ENCODE results near the gene SLC22A23. TPM values are rescaled to one million over a fixed set of nuclear protein-coding genes. Genes with fewer than 3 reads are reported as not detected.

Gene SLC22A23
- total and polyA plus RNA-seq, 12 donors: 2.3 to 18.5 (median 5.3) TPM

GRCh38 chr6:3471711-3472110 lies 14.9 kb upstream of the SLC22A23 start:
- H3K36me3 ChIP-seq (replicated peaks in 1 of 2): no peaks in the 10 kb centered on the region
- peaks cover 0 to 7% of the 10 kb centered on the region in 2 donors for H3K4me1 ChIP-seq (replicated peaks in 1 of 2)
- no peaks in the 10 kb centered on the region for H3K9me3 ChIP-seq (replicated peaks in 1 of 3)
- no peaks in the 10 kb centered on the region for H3K27me3 ChIP-seq
- no peak overlapping the region for H3K27ac ChIP-seq
- TF ChIP-seq POLR2A (IDR thresholded peaks at IDR 0.05): no peak
- no peak for TF ChIP-seq CTCF (IDR thresholded peaks at IDR 0.05)
- no peak overlapping the region for H3K4me3 ChIP-seq
- 88 to 96% (median 91%) methylated on average over 3 of the region's 3 CpGs for WGBS, 4 donors
- DNase-seq: no peak
- intact Hi-C loops (cut with DNase I): no loop called here

GRCh38 chr6:3471286-3471685 lies 14.4 kb upstream of the SLC22A23 start:
- Histone ChIP-seq H3K9me3 (replicated peaks in 1 of 3) (no peaks in the 10 kb centered on the region), H3K4me3 (no peak overlapping the region), H3K4me1 (replicated peaks in 1 of 2) (peaks cover 0 to 7% of the 10 kb centered on the region in 2 donors), H3K36me3 (replicated peaks in 1 of 2) (no peaks in the 10 kb centered on the region), H3K27me3 (no peaks in the 10 kb centered on the region), H3K27ac (no peak overlapping the region)
- no peak for DNase-seq
- intact Hi-C loops (cut with DNase I): no loop called here
- no peak for TF ChIP-seq POLR2A (IDR thresholded peaks at IDR 0.05)
- no peak for TF ChIP-seq CTCF (IDR thresholded peaks at IDR 0.05)
- WGBS, 4 donors: 80 to 92% (median 88%) methylated on average over 5 of the region's 5 CpGs

GRCh38 chr6:3468585-3468984 lies 11.7 kb upstream of the SLC22A23 start:
- no peak overlapping the region for H3K4me3 ChIP-seq
- no peaks in the 10 kb centered on the region for H3K9me3 ChIP-seq (replicated peaks in 1 of 3)
- no peaks in the 10 kb centered on the region for H3K27me3 ChIP-seq
- intact Hi-C loops (cut with DNase I): no loop called here
- H3K27ac ChIP-seq: no peak overlapping the region
- TF ChIP-seq POLR2A (IDR thresholded peaks at IDR 0.05): no peak
- no peak for TF ChIP-seq CTCF (IDR thresholded peaks at IDR 0.05)
- no peaks in the 10 kb centered on the region for H3K36me3 ChIP-seq (replicated peaks in 1 of 2)
- DNase-seq: no peak
- H3K4me1 ChIP-seq (replicated peaks in 1 of 2): peaks cover 0 to 7% of the 10 kb centered on the region in 2 donors
- WGBS, 4 donors: 81 to 93% (median 91%) methylated on average over 9 of the region's 9 CpGs

- TF ChIP-seq POLR2A (IDR thresholded peaks at IDR 0.05): no peak
- TF ChIP-seq CTCF (IDR thresholded peaks at IDR 0.05): no peak
- no peaks in the 10 kb centered on the region for H3K27me3 ChIP-seq
- no peak overlapping the region for H3K4me3 ChIP-seq
- DNase-seq: no peak
- H3K9me3 ChIP-seq (replicated peaks in 1 of 3): no peaks in the 10 kb centered on the region
- 36 to 85% (median 44%) methylated on average over 1 of the region's 1 CpG for WGBS, 4 donors
- intact Hi-C loops (cut with DNase I): no loop called here
- H3K27ac ChIP-seq: no peak overlapping the region
- H3K36me3 ChIP-seq (replicated peaks in 1 of 2): no peaks in the 10 kb centered on the region
- H3K4me1 ChIP-seq (replicated peaks in 1 of 2): peaks cover 0 to 7% of the 10 kb centered on the region in 2 donors
These were observed 11.1 kb upstream of the SLC22A23 start for GRCh38 chr6:3467996-3468395.

Data from adrenal gland (tissue), 12 donors.